GM12864 (cell line): ENCODE data around the gene TAAR9.

ENCODE experiments used
- DNase-seq: peaks from one replicate; pipeline ENCODE4 v3.0.0-alpha.2; 2011; ENCODE audit warnings: low read depth
- H3K4me3 ChIP-seq: 2 replicates; pipeline ENCODE4 v1.5.1; 2011; ENCODE audit warnings: mild to moderate bottlenecking, low read depth, low read length, control low read depth
- CTCF ChIP-seq: IDR thresholded peaks from 2 replicates; pipeline ENCODE4 v1.5.1; 2011; ENCODE audit warnings: low read depth, mild to moderate bottlenecking, moderate library complexity, low read length, control low read depth, inconsistent platforms; ENCODE audit errors: missing control alignments

TAAR9 gene

DNA sequence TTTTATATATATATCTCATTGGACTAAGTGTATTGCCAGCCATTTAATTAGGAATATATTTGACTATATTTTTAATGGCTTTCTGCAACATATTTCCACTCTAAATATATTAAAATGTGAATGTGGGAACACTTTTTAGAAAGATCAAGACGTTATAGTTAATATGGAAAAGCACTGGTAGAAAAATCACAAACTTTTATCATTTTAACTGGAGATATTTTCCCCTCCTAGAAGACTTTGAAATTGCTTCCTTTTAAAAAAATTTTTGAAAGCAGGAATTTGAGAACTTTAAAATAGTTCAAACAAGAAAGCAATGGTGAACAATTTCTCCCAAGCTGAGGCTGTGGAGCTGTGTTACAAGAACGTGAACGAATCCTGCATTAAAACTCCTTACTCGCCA lies at the start of gene TAAR9:
Gene TAAR9, plus strand, starts transcription at position 301 of the 400 bp plus-strand sequence. Its CDS starts 13 bp downstream, at position 314.
- no peak for TF ChIP-seq CTCF
- DNase-seq, result no peak
- H3K4me3 ChIP-seq, result no peak within 1 kb of the TSS

DNA sequence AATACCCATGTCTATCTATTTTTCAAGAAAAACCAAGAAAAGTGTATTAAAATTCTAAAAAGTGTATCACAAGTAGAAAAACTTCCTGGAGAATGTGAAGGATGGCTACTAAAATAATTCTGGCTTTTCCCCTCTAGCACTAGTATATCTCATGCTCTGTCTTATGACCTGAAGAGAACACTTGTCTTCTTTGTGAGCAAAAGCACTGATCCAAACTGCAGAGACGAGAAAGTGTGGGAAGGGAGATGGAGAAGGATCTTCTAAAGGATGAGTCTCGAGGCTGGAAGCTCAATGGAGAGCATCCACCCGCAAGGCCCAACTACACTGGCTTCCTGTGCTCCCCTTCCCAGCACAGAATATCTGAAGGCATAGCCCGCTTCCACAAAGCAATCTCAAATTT lies 48.7 kb upstream of the TAAR9 start:
- DNase-seq, result no peak
- TF ChIP-seq CTCF, result no peak

GRCh38 chr6:132490024-132490423 lies 48.1 kb upstream of the TAAR9 start:
- H3K4me3 ChIP-seq, result peak overlapping the region; percentile 55; the same call in 1 of the 2 replicates
- no peak for TF ChIP-seq CTCF
- no peak for DNase-seq

More for the DNA sequence above, 48.7 kb upstream of the TAAR9 start:
- H3K4me3 ChIP-seq, result no peak overlapping the region; the same call in 1 of the 2 replicates

GRCh38 chr6:132490478-132491204 lies 47.4 kb upstream of the TAAR9 start:
- no peak for TF ChIP-seq CTCF
- H3K4me3 ChIP-seq, result peak overlapping the region; percentile 55

GRCh38 chr6:132491303-132491702 lies 46.8 kb upstream of the TAAR9 start:
- H3K4me3 ChIP-seq, result no peak overlapping the region; the same call in 1 of the 2 replicates
- DNase-seq, result no peak
- TF ChIP-seq CTCF, result no peak

More at GRCh38 chr6:132490478-132491204, 47.4 kb upstream of the TAAR9 start:
- no peak for DNase-seq

GRCh38 chr6:132491881-132492280 lies 46.2 kb upstream of the TAAR9 start:
- no peak for TF ChIP-seq CTCF
- no peak for DNase-seq
- no peak overlapping the region for H3K4me3 ChIP-seq

DNA sequence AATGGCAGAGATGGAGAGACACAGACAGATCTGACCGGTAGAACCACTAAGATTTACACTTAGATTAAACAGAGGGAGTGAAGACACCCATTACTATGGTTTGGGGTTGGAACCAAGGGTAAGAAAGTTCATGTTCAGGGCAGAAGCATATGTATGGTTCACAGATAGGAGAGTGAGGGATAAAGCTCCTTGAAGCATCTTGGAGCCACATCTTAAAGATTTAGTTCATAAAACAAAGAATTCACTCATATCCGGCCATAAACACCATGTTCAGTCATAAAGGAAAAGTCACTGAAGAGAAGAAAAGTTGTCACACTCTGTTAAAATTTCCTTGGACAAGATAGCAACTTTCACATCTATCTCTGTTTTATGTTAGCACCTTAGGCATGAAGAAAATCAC lies 43.1 kb upstream of the TAAR9 start:
- peak overlapping the region; percentile 17; the same call in 1 of the 2 replicates for H3K4me3 ChIP-seq
- TF ChIP-seq CTCF, result no peak
- no peak for DNase-seq
